HG02610 (cell line): ENCODE results near the gene CRYBB1.
A peak's percentile ranks its signal among the peaks of the same experiment; 100 is the strongest.

Experiments used
- ATAC-seq: cut with Tn5 transposase; IDR thresholded peaks from one replicate; pipeline ENCODE4 v1.9.1; 2021; ENCODE audit warnings: mild to moderate bottlenecking, moderate library complexity; ENCODE audit not compliant: unreplicated experiment

The CRYBB1 gene

GRCh38 chr22:26581633-26582168 lies 36.1 kb downstream of the CRYBB1 start:
- no peak for ATAC-seq

DNA sequence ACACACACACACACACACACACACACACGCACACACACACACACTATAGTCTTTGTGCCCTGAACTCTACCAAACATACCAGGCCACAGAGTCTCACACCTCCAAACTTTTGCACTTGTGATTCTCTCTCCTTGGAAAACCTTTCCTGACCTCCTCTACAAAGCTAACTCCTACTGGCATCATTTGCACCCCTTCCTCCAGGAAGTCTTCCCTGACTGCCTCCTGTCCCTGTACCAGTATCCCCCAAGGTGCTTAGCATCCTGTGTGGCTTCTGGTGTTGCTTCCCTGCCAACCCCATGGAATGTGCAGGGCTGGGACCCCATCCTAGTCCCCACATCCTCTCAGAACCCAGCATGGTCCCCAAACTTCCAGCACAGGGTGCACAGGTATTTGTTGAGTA lies 36.8 kb downstream of the CRYBB1 start:
- no peak for ATAC-seq

DNA sequence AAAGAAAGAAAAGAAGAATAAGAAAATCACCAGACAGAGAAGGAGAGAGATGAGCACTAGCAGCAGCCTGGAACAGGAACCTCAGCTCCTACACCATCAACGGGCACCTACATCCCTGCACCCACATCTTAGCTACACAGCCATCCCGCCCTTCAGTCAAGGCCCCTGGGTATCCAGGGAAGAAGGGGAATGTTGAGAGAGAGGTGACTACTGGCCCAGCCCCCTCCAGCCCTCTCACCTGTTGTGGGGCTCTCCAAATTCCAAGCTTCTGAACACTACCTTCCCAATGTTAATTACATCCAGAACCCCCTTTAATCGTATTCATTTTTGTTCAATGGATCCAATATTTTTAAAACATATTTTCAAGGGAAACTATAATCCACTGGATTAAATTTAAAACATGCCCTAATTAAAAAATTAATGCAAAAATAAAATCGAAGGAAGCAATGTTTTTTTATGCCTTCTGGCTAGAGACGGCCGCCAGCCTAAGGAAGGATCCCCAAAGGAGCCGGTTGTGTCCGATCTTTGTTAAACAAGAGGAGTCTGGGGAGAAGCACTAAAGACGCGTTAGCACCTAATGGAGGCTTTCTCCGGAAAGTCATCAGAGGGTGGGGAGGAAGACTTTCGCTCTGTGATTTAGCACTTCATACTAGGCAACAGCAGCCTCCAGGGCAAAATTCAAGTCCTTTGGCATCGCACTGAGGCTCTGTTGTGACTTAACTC lies 37.4 kb downstream of the CRYBB1 start:
- no peak for ATAC-seq

DNA sequence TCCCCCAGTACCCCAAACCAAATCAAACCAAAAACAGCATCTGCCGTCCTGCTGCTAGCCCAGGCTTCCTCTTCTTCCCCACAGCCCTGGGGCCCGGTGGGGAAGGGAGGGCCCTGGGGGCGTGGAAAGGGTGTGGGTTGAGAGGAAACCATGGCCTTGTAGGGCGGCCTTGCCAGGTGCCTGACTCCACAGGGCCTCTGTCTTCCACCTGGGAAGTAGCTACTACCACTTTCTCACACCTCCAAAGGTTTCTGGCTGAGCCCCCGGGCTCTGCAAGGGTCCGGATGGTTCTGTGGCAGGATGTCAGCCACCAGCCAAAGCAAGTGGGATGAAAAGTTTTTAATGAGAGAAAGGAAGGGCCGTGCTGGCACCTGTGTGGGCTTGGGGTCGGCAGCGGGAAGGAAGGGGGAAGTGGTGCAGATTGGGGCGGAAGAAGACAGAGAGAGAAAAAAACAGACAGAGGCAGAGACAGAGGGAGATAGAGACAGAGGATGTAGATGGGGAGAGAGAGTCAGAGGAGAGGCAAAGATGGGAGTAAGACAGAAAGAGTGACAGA lies 38.4 kb downstream of the CRYBB1 start:
- ATAC-seq: peak; percentile 71

- ATAC-seq: no peak
Observed at GRCh38 chr22:26577081-26577480, 40.7 kb downstream of the CRYBB1 start.

- no peak for ATAC-seq
Observed at GRCh38 chr22:26576026-26576680, 41.7 kb downstream of the CRYBB1 start.

DNA sequence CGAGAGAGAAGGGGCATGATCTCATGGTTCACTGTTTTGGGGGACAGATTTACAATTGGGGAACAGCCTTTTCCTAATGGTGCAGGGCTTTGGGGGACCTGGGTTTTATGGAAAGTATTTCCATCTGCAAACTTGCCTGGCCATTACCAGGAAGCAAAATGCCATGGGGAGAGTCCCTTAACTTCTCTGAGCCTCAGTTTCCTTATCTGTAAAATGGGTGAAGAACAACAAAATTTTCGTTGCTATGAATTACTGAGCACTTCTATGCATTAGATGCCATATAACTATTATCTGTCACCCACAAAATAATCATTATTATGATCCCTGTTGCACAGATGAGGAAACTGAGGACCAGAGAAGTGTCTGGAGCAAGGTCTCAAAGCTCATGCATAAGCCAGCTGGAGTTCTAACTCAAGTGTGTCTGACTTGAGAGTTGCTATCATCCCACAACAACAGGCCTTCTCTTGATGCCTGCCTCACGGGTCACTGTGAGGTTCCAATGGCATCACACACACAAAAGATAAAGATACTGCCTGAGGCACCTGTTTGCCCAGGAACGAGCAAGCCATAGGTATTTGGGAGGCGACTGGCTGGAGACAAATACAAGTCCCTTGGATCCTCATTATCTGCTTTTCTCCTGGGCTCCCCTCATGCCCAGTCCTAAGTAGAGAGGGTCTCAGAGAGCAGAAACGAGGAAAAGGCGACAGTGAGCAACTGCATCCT lies 43.7 kb downstream of the CRYBB1 start:
- no peak for ATAC-seq

DNA sequence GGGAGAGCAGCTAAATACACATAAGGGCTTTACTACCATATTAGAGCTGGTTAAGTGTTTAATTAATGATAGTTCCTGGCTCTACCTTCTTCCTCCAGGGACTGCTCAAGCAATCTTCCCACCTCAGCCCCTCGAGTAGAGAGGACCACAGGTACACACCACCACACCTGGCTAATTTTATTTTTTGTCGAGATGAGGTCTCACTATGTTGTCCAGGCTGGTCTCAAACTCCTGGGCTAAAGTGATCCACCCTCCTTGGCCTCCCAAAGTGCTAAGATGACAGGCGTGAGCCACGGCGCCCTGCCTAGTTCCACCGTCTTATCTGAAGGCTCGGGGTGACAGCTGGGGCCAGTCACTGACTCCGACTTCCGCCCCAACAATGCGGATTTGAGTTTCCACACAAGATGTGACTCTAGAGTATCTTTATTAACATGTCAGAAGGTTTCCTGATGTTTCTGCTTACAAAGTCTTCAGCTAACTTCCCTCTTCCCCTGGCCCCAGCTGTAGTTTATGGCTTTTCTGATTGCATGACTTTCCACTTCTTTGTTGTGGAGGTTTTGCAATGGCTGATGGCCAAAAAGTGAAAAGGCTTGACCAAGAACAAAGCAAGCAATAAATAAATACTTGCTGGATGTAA lies 44.7 kb downstream of the CRYBB1 start:
- ATAC-seq: no peak

- ATAC-seq: no peak
Observed at GRCh38 chr22:26570864-26571525, 46.8 kb downstream of the CRYBB1 start.

DNA sequence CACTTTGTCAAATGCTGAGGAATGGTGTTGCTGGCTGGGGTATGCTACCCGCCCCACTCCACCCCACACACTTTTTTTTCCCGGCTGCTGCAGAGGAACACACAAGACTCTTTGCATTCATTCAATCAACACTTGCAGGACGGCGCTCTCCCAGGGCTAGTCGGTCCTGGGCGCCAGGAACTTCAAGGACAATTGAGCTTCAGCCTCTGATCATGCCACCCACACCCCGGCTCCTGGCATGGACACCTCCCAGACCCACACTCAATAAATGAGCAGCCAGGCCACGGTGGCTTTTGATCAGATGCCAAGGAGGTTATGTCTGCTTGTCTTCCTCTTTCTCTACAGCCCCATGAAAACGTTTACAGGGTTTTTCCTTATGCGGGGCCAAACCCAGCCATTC lies 47.7 kb downstream of the CRYBB1 start:
- no peak for ATAC-seq

DNA sequence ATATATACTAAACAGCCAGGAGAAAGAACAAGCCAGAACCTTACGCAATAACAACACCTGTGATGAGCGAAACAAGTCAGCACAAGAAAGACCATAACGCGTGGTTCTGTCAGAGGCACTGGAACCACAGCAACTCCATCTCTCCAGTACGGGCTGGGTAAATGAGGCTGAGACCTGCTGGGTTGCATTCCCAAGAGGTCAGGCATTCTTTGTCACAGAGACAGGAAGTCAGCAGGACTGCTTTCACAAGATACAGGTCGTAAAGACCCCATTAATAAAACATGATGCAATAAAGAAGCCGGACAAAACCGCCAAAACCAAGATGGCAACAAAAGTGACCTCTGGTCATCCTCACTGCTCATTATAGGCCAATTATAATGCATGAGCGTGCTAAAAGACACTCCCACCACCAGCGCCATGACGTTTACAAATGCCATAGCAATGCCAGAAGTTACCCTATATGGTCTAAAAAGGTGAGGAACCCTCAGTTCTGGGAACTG lies 49.6 kb downstream of the CRYBB1 start:
- no peak for ATAC-seq

- no peak for ATAC-seq
Observed at GRCh38 chr22:26567610-26568009, 50.2 kb downstream of the CRYBB1 start.

DNA sequence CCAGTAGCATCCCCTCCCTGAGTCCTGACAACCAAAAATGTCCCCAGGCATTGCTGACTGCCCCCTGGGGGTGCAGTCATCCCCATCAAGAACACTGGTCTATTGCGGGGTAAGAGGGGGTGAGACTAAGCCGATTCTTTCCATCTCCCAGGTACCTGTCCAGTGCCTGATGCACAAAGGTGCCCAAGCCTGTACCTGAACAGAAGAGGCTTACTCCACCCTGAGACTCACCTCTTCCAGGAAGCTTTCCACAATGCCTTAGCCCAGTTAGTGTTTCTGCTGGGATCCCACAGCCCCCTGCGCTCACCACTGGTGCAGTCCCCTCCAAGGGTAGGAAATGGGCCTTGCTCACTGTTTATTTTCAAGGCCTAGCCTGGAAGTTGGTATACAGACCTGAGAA lies 50.8 kb downstream of the CRYBB1 start:
- ATAC-seq: no peak

GRCh38 chr22:26565889-26566288 lies 51.9 kb downstream of the CRYBB1 start:
- no peak for ATAC-seq

DNA sequence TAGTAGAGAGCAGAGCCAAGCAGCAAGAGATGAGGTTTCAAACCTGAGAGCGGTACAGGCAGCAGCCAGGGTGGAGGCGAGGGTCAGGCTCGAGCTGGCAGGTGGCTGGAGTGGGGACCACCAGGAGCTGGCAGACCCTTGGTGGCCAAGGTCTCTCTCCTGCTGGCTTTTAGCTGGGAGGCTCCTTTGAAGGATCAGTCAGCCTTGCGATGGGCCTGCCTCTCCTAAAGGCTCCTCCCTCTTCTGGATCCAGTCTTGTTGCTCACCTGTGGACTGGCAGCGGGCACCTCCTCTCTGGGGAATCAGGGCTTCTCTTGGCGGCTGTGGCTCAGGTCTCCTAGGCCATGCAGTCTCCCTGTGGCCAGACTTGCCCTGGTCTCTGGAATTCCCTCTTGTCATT lies 52.6 kb downstream of the CRYBB1 start:
- ATAC-seq: no peak

DNA sequence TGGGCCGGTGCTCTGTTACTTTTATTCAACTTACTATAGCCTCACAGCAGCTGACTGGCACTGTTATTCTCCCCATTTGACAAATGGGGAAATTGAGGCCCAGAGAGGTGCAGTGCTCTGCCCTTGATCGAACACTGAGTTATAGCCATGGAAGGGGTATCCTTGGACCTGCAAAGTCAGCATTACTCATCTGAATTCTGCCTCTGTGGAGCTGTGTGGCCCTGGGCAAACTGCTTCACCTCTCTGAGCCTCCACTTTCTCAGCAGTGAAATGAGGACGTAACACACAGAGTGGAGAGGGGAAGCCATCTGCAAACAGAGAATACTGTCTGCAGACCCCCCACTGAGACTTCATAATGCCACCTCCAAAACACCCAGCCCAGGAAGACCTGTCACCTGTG lies 53.2 kb downstream of the CRYBB1 start:
- no peak for ATAC-seq

- no peak for ATAC-seq
Observed at GRCh38 chr22:26564181-26564580, 53.6 kb downstream of the CRYBB1 start.

GRCh38 chr22:26563022-26563421 lies 54.8 kb downstream of the CRYBB1 start:
- no peak for ATAC-seq

- no peak for ATAC-seq
Observed at GRCh38 chr22:26561756-26562417, 55.9 kb downstream of the CRYBB1 start.
